ENCODE results near the gene VWA5B2. TPM values are rescaled to one million over a fixed set of nuclear protein-coding genes. Genes with fewer than 3 reads are reported as not detected.
"Not testable (repeated sequence)": the region's sequence is repeated elsewhere in the genome, so short reads cannot be mapped to it uniquely, and the experiment has no call there.

The VWA5B2 gene
- polyA plus RNA-seq, 3 donors, result 1.3 to 2.7 (median 1.8) TPM

DNA sequence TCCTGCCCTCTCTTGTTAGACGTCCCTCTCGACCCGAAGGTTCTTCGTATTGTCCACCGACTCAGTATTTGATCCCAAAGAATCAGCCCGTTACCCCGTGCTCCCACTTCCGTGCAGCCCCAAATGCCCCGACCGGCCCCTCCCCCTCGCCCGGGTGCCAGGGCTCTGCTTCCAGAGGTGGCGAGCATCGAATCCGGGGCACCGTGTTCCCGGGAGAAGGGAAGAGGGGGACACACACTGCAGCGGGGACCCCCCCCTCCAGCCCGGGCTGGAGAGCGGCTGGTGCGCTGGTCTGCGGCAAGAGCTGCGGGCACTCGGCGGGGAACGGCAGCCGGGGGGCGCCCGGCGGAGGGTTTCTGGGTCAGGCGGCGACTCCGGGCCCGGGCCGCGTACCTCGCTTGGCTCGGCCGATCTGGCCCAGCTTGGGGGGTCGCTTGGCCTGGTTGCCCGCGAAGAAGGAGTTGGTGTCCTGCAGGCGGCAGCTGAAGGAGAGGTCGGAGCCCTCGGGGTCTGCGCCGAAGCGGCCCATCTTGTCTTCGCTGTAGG, 31.4 kb downstream of the VWA5B2 start:
- no peak for DNase-seq (ENCODE audit: extremely low read depth in 1 of 11, low read depth in 9 of 11, low spot score in 4 of 11)

DNA sequence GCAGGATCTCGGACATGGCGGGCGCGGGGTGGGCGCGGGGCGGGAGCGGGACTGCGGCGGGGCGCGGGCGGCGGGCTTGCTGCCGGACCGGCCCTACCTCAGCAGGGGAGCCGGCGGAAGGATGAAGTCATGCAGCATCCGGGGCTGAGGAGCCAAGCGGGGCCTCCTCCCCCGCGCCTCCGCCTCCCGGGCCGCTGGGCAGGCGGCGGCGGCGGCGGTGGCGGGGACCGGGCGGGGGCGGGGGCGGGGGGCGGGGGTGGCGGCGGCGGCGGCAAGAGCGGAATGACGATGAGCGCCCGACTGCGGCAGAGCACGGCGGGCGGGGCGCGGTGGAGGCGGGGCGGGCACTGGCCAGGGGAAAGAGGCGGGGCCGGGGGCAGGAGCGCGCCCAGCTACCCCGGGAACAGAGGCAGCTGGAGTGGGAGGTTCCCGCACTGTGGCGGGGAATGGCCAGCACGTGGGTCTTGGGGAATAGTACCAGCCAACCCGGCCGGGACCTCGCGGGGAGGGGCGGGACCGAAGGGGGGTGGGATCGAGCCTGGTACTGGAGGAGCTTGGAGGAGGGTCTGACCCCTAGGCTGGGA, 32.0 kb downstream of the VWA5B2 start, which contains the start of gene CAMK2N2:
Gene CAMK2N2 (minus strand): TSS at position 284 of the 584 bp plus-strand sequence. CDS start 268 bp downstream, at position 16.
- DNase-seq (ENCODE audit: extremely low read depth in 1 of 11, low read depth in 9 of 11, low spot score in 4 of 11), result no peak

DNA sequence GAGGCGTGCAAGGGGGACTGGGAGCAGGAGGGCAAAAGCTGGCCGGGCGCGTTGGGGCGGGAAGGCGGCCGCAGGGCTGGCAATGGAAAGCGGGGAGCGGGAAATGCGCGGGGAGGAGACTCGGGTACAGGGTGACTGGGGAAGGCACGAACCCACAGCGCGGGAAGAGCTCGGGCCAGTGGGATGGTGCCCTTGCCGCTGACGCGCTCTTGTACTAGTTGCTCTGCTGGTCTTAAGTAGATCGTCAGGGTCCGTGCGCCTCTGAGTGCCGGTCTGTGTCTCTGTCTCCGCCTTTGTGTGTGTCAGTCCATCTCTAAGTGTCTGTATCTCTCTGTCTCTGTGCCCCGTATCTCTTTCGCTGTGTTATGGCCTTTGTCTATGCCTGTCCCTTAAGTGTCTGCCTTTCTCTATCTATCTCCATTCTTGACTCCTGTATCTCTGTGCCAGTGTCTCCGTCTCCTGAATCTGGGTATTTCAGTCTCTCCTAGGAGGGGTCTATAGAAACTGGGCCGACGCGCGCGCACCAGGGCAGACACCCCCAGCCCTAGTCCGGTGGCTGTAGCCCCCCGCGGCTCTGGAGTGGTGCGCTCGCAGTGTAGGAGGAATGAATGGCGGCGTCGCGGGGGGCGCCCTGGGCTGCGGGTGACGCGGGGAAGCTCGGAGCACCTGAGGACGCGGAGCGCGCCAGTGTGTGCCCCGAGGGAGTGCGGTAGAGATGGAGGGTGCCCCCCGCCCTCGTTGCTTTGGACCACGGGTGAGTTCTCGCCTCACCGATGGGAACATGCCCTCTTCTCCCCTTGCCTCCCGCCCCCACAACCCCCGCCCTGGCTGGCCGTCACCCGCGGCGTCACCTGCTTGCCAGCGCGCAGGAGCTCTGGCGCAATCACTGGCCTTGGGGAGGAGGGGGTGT, 32.7 kb downstream of the VWA5B2 start:
- DNase-seq (ENCODE audit: extremely low read depth in 1 of 11, low read depth in 9 of 11, low spot score in 4 of 11), result no peak

DNA sequence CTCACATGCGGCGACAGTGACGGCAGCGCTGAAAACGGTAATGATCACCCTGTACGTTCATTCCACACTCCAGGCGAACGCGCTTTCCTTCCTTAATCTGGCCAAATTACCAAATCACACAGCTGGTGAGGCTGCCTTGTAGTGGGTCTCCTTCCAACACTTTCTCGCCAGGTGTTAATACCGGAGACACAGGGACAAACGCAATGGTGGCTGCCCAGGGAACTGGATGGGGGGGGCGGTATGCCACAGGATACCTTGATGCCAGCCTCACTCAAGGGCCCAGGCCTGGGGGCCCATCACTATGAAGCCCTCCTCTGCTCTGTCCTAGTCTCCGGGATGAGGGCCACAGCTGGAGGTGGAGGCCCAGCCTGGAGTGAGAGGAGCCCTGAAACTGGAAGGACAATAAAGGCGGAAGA, 33.4 kb downstream of the VWA5B2 start:
- no peak for DNase-seq (ENCODE audit: extremely low read depth in 1 of 11, low read depth in 9 of 11, low spot score in 4 of 11)

DNA sequence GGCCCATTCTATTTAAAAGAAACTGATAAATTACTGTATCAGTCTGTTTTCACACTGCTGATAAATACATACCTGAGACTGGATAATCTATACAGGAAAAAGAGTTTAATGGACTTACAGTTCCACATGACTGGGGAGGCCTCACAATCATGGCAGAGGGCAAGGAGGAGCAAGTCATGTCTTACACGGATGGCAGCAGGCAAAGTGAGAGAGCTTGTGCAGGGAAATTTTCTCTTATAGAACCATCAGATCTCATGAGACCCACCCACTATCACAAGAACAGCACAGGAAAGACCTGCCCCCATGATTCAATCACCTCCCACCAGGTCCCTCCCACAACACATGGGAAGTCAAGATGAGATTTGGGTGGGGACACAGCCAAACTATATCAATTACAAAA, 37.9 kb downstream of the VWA5B2 start:
- DNase-seq (ENCODE audit: extremely low read depth in 1 of 11, low read depth in 9 of 11, low spot score in 4 of 11), result not testable (repeated sequence)

DNA sequence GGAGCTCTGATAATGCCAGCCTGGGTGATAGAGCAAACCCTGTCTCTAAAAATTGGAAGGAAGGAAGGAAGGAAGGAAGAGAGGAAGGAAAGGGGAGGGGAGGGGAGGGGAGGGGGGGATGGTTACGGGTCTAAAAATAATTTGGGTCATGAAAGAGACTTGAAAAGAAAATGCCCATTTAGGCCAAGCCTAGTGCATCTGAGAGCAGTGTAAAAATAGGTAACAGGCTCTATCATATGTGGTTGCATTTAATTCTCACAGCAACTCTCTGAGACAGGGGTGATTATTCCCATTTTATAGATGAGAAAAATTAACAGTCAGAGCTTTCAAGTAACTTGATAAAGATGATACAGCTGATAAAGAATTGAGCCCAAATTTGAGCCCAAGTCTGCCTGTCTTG, 42.9 kb downstream of the VWA5B2 start:
- no peak for DNase-seq (ENCODE audit: extremely low read depth in 1 of 11, low read depth in 9 of 11, low spot score in 4 of 11)

DNA sequence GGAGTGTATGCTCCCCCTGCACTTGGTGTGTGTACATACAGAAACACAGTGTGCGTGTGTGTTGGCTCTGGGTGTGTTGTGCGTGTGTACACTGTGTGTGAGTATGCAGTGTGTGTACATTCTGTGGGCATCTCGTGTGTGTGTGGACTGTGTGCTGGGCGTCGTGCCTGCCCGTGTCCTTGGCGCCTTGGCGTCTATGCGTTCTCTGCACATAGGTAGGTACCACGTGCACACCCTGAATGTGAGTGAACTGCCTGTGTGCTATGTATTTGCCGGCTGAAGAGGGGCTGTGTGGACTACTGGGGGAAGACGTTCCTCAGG, 46.0 kb downstream of the VWA5B2 start:
- no peak for DNase-seq (ENCODE audit: extremely low read depth in 1 of 11, low read depth in 9 of 11, low spot score in 4 of 11)

DNA sequence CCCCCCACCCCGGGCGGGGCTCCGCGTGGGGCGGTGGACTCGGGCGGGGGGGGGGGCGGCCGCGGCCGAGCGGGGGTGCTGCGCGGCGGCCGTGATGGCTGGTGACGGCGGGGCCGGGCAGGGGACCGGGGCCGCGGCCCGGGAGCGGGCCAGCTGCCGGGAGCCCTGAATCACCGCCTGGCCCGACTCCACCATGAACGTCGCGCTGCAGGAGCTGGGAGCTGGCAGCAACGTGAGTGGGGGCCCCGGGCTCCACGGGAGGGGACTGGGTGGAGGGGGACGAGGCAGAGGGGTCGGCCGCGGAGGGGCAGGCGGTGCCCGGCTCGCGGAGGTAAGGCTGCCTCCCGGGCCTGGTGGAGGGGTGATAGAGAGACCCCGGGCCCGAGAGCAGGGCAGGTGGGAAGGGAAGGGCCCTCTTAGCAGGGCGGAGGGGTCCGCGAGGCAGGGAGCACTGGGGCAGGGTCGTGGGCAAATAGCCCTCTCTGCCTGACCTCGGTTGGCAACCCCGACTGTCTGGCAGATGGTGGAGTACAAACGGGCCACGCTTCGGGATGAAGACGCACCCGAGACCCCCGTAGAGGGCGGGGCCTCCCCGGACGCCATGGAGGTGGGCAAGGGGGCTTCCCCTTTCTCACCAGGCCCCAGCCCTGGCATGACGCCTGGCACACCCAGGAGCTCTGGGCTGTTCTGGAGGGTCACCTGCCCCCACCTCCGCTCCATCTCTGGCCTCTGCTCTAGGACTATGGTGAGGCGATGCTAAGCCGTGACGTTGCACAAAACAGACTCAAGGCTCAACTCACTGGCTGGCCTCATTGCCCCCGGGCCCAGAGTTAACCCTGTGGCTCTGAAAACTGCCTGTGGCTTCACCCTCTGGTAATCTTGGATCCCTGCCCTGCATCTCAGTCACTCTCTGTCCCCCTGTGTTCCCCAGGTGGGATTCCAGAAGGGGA, 46.9 kb downstream of the VWA5B2 start, which contains the start of gene ECE2:
Gene ECE2 (plus strand): TSS at position 62 of the 950 bp plus-strand sequence. CDS start 132 bp downstream, at position 194.
- no peak for DNase-seq (ENCODE audit: extremely low read depth in 1 of 11, low read depth in 9 of 11, low spot score in 4 of 11)

DNA sequence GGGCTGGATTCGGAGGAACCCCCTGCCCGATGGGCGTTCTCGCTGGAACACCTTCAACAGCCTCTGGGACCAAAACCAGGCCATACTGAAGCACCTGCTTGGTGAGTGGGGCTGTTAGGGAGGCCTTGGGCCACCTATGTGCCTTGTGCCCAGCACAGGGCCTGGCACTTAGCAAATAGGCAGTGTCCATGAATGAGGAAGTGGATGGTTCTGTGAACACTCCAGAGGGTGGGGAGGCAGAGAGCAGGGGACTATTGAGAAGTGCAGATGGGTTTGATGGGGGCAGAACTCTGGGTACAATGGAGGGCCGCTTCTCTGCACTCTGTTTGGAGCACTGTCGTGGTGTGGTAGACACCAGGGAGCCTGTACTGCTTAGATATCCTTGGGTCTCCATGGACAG, 48.0 kb downstream of the VWA5B2 start:
- no peak for DNase-seq (ENCODE audit: extremely low read depth in 1 of 11, low read depth in 9 of 11, low spot score in 4 of 11)

DNA sequence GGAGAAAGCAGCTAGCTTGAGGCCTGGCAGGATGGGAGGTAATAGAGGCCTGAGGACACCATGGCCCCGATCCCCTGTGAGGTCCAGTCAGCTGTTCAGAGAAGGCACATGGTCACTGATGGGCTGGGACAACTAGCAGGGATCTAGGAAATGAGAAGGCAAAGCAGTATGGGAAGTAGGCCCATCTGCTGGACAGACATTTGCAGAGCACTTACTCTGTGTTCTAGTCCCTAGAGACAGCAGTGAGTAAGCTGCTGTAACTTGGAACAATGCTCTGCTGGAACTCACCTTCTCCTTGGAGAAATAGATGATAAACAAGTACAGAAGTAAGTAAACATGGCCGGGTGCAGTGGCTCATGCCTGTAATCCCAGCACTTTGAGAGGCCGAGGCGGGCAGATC, 53.6 kb downstream of the VWA5B2 start:
- DNase-seq (ENCODE audit: extremely low read depth in 1 of 11, low read depth in 9 of 11, low spot score in 4 of 11), result no peak

DNA sequence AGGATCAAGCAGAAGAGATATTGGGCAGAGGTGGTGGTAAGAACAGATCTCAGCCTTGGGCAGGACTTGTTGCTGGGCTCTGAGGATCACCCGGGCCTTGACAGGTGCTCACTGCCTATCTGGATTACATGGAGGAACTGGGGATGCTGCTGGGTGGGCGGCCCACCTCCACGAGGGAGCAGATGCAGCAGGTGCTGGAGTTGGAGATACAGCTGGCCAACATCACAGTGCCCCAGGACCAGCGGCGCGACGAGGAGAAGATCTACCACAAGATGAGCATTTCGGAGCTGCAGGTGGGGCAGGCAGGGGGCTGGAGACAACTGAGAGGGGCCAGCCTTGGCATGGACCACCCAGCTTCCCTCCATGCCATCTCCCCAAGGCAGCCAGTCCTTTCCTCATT, 54.3 kb downstream of the VWA5B2 start:
- DNase-seq (ENCODE audit: extremely low read depth in 1 of 11, low read depth in 9 of 11, low spot score in 4 of 11), result no peak

DNA sequence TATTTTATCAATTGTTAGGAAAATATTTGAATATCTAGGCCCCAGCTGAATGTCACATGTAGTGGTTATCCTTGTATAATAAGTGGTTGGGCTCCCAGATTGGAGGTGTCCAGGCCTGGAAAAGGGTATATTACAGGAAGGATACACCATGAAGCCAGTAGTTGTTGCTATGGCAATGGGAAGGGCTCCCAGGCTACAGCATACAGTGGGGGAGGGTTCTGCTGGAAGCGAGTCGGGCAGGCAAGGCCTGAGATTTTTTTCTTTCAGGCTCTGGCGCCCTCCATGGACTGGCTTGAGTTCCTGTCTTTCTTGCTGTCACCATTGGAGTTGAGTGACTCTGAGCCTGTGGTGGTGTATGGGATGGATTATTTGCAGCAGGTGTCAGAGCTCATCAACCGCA, 55.3 kb downstream of the VWA5B2 start:
- peak in 4 of 11 donors; percentile 52 to 60 (median 58) for DNase-seq (ENCODE audit: extremely low read depth in 1 of 11, low read depth in 9 of 11, low spot score in 4 of 11)

DNA sequence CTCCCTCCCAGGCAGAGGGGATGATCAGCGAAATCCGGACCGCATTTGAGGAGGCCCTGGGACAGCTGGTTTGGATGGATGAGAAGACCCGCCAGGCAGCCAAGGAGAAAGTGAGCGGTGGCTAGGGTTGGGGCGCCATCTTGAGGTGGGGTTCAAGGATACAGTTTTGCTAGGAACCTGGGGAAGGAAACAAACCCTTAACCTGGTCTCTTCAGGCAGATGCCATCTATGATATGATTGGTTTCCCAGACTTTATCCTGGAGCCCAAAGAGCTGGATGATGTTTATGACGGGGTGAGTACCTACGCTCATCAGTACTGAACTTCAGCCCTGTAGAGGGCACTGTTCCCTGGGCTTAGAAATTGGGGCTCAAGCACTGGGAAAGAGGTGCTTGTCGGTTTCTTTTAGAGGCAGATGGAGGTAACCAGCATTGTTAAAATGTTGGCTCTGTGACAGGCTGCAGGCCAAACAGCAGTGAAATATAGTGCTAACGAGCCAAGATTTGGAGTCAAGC, 60.1 kb downstream of the VWA5B2 start:
- DNase-seq (ENCODE audit: extremely low read depth in 1 of 11, low read depth in 9 of 11, low spot score in 4 of 11), result no peak

DNA sequence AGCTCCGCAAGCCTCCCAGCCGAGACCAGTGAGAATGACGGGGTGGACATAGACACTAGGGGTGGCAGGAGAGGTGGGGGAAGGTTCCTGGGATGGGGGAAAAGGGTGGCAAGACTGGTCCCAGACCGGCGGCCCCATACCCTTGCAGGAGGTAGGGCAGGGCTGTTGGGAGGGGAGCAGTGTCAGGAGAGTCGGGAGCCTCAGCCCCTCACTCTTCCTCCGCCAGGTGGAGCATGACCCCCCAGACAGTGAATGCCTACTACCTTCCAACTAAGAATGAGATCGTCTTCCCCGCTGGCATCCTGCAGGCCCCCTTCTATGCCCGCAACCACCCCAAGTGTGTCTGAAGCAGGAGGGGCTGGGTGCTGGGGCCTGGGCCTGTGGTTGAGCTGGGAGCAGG, 60.9 kb downstream of the VWA5B2 start:
- no peak for DNase-seq (ENCODE audit: extremely low read depth in 1 of 11, low read depth in 9 of 11, low spot score in 4 of 11)

DNA sequence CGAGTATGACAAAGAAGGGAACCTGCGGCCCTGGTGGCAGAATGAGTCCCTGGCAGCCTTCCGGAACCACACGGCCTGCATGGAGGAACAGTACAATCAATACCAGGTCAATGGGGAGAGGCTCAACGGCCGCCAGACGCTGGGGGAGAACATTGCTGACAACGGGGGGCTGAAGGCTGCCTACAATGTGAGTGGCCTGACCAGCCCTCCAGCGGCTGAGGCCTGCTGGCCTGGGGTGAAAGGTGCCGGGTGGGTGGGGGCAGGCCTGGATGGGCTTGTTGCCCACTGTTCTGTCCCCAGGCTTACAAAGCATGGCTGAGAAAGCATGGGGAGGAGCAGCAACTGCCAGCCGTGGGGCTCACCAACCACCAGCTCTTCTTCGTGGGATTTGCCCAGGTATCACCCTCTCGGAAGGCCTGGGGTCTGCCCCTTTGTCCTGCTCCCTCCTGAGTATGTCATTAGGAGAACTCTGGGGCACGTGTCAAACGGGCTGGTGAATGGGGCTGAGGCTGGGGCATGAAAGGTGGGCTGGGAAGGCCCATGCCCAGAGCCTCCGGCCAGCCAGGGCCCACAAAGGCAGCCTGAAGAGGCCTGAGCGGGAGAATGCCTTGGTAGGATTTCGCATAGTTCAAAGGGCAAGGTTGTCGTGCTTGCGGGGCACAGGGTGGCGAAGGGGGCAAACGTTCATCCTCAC, 61.8 kb downstream of the VWA5B2 start:
- no peak for DNase-seq (ENCODE audit: extremely low read depth in 1 of 11, low read depth in 9 of 11, low spot score in 4 of 11)

Measured in renal cortex interstitium (tissue), 11 donors.